Cardiac fibroblast (primary cell): Measurements from ENCODE around the gene AK4.

Source experiments
- DNase-seq, 2 donors: peaks; one replicate each; pipeline versions ENCODE4 v3.0.0 to v3.0.0-alpha.2; 2010; ENCODE audit warnings: low read depth in 2 of 2
- H3K4me3 ChIP-seq, 2 donors: replicated peaks in 1 of 2; 1 replicate in 1 of 2; 2 replicates in 1 of 2; pipeline ENCODE4 v1.5.1; 2011; ENCODE audit warnings: low read depth in 2 of 2, low read length in 2 of 2, mild to moderate bottlenecking in 2 of 2, moderate library complexity in 1 of 2
- TF ChIP-seq, protein P1 (sequence below): IDR thresholded peaks from one replicate; pipeline ENCODE4 v1.5.1; 2011; ENCODE audit warnings: low read depth, mild to moderate bottlenecking, low read length, inconsistent platforms

AK4 gene

DNA sequence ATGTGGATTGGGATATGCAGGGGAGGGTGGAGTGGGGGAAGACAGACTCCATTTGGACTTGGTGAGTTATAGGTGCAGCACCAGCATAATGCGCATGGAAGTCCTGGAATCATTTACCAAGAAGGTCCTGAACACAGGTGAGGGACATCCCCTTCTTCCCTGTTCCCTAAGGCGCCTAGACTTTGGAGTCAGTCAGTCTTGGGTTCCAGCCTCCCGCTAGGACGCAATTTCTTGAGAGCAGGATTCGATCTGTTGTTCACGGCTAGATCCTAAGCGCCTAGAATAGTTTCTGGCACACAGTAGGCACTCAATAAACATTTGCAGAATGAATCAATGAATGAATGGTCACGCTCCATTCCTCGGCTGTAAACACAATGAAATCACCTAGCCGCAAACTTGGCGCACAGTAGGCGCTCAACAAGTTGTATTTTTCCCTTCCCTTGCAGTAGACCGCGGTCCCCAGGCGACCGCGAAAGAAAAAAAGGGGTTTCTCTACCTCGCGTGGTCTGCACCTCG lies 1.0 kb upstream of the AK4 start:
- DNase-seq = peak in 1 of 2 donors; percentile 35
- TF ChIP-seq, protein P1, sequence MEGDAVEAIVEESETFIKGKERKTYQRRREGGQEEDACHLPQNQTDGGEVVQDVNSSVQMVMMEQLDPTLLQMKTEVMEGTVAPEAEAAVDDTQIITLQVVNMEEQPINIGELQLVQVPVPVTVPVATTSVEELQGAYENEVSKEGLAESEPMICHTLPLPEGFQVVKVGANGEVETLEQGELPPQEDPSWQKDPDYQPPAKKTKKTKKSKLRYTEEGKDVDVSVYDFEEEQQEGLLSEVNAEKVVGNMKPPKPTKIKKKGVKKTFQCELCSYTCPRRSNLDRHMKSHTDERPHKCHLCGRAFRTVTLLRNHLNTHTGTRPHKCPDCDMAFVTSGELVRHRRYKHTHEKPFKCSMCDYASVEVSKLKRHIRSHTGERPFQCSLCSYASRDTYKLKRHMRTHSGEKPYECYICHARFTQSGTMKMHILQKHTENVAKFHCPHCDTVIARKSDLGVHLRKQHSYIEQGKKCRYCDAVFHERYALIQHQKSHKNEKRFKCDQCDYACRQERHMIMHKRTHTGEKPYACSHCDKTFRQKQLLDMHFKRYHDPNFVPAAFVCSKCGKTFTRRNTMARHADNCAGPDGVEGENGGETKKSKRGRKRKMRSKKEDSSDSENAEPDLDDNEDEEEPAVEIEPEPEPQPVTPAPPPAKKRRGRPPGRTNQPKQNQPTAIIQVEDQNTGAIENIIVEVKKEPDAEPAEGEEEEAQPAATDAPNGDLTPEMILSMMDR = no peak
- peak overlapping the region; percentile 72 to 75 for H3K4me3 ChIP-seq

DNA sequence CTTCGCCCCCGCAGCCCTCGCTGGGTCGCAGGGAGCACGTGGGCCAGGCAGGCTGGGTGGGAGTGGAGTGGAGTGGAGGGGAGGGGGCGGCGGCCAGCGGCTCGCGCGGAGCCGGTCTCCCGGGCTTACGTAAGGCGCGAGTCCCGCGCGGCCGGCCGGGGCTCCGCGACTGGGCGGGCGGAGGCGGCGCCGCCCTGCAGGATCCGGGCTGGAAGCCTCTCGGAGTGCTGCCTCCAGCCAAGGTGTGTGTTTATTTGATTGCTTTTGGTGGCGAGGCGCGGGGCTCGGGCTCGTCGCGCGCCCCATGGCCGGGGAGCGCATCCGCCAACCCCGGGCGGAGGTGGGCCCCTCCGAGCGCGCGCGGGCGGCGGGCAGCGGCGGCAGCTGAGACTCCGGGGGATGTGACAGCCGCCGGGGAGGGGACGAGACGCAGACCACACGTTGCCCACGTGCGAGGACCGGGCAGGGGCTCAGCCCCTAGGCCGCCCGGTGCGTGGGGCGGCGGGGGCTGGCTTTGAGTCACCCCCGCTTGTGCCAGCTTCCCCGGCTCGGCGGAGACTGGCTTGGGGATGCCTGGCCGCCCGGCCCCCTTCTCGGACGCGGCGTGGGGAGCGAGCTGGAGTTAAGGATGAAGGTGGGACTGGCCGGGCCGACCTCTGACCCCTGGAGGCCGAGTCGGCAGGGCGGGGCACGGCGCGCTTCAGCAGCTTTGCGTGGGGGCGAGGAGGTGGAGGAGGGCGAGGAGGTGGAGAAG lies 402 bp upstream of the AK4 start:
- H3K4me3 ChIP-seq = peak overlapping the region; percentile 72 to 75
- TF ChIP-seq, protein P1 = no peak
- DNase-seq = peak; percentile 40 to 47

GRCh38 chr1:65148548-65149350 lies 746 bp downstream of the AK4 start:
- peak; percentile 58 to 66 for DNase-seq
- H3K4me3 ChIP-seq = peak overlapping the region; percentile 64 to 72

DNA sequence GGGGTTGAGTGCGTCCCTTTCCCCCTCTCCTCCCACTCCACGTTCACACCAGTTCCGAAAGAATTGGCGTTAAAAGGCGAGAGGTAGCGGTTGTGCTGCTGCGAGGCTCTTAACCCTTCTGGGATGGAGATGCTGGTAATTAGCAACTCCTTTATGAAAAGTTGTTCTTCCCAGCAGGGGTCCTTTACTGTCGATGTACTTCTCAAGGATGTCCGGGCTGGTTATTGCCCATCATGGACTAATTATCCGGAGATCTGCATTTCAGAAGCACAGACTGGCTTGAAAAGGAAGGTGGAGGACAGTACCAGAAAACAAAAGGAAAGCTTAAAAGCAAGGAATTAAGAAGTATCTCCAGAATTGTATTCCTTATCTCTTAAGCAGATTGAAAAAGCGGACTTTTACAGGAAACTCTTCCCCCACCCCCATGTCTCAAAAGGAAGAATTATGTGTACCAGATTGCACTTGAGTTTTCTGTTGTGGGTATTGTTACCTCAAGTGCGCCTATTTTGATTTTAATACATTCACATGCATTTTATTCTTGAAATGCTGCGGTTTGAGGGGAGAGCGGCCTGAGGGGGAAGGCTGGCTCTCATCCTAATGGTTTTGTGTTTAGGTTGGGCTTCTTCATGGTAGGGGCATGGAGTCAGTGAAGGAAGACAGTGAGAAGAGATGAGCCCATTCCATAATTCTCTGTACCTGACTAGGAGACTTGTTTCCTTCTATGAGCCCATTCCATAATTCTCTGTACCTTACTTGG lies 1.5 kb downstream of the AK4 start:
- TF ChIP-seq, protein P1 = no peak
- no peak for DNase-seq
- peak overlapping the region; percentile 64 to 72 for H3K4me3 ChIP-seq

More at GRCh38 chr1:65148548-65149350, 746 bp downstream of the AK4 start:
- TF ChIP-seq, protein P1 = no peak

DNA sequence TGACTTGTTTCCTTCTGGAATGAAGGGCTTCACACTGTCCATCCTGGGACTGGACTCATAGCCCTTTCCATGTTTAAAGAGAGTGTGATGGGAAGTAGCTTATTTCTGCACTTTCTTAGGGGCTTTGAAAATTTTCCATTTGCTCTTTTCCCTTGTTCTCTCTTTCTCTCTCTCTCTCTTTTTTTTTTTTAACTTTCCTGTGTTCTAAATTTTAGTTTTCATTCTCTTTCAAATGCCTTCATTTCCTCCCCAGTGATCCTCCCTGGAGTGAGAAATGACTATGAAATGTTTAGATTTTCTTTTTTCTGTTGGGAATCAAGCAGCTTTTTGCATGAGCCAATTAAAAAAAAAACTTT lies 2.1 kb downstream of the AK4 start:
- TF ChIP-seq, protein P1 = no peak
- no peak for DNase-seq
- peak overlapping the region in 1 of 2 donors; percentile 64 for H3K4me3 ChIP-seq

DNA sequence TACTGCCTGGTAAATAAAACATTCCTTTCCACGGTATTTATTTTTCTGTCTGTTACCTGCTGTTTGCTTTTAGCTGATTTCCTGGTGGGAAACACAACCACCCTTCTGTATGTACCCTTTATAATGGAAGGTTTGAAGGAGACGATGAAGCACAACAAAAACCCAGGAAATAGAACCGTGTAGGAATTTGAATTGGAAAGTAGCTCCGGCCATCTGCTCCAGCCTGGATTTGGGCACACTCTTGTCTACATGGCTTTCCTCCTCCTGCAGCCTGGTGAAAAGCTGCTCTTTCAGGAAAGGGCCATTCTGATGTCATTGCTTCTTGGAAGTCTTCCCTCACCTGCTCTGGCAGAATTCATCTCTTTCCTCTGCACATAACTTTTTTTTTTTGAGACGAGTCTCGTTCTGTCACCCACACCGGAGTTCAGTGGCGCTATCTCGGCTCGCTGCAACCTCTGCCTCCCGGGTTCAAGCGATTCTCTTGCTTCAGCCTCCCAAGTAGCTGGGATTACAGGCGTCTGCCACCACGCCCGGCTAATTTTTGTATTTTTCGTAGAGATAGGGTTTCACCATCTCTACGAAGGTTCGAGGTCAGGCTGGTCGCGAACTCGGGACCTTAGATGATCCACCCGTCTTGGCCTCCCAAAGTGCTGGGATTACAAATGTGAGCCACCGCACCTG lies 2.7 kb downstream of the AK4 start:
- TF ChIP-seq, protein P1 = no peak
- no peak overlapping the region for H3K4me3 ChIP-seq
- DNase-seq = no peak
